ENCODE measurements around the gene NKG7.

- TF ChIP-seq CTCF (IDR thresholded peaks at IDR 0.05) (no peak), POLR2A (IDR thresholded peaks at IDR 0.05) (no peak)
Observed at GRCh38 chr19:51331193-51331592, 41.3 kb downstream of the NKG7 start.
